HEK293 (cell line): ENCODE data around the gene BTBD9.

ENCODE experiments used
- BCL11B ChIP-seq: fragments of 450-650 bp; formaldehyde crosslinking; IDR thresholded peaks from 2 replicates; pipeline ENCODE4 v1.5.1; 2016; ENCODE audit warnings: low read depth, missing biosample characterization, missing genetic modification characterization
- HOXC10 ChIP-seq: sonication (generic); formaldehyde crosslinking; IDR thresholded peaks from 2 replicates; pipeline ENCODE4 v1.8.1; 2023; ENCODE audit warnings: mild to moderate bottlenecking, missing genetic modification reagents
- HOXD13 ChIP-seq: sonication (generic); formaldehyde crosslinking; IDR thresholded peaks from 2 replicates; pipeline ENCODE4 v1.8.0; 2022; ENCODE audit warnings: missing genetic modification reagents, borderline replicate concordance
- KLF8 ChIP-seq: fragments of 450-650 bp; formaldehyde crosslinking; IDR thresholded peaks from 2 replicates; pipeline ENCODE4 v1.5.1; 2016; ENCODE audit warnings: missing biosample characterization, missing genetic modification characterization
- MEIS1 ChIP-seq: sonication (generic); formaldehyde crosslinking; IDR thresholded peaks from 2 replicates; pipeline ENCODE4 v1.8.1; 2022; ENCODE audit warnings: missing genetic modification reagents, mild to moderate bottlenecking, borderline replicate concordance
- MZF1 ChIP-seq: fragments of 450-650 bp; formaldehyde crosslinking; IDR thresholded peaks from 2 replicates; pipeline ENCODE4 v1.5.1; 2017; ENCODE audit warnings: missing biosample characterization, missing genetic modification characterization, borderline replicate concordance
- OVOL3 ChIP-seq: fragments of 450-650 bp; formaldehyde crosslinking; IDR thresholded peaks from 2 replicates; pipeline ENCODE4 v1.5.1; 2016; ENCODE audit warnings: missing biosample characterization, missing genetic modification characterization
- SP2 ChIP-seq: fragments of 450-650 bp; formaldehyde crosslinking; IDR thresholded peaks from 2 replicates; pipeline ENCODE4 v1.5.1; 2016; ENCODE audit warnings: missing biosample characterization, missing genetic modification characterization
- YY1 ChIP-seq: fragments of 450-650 bp; formaldehyde crosslinking; IDR thresholded peaks from 2 replicates; pipeline ENCODE4 v1.5.1; 2018; ENCODE audit warnings: missing biosample characterization, missing genetic modification characterization
- YY2 ChIP-seq: fragments of 450-650 bp; formaldehyde crosslinking; IDR thresholded peaks from 2 replicates; pipeline ENCODE4 v1.5.1; 2016; ENCODE audit warnings: missing biosample characterization, missing genetic modification characterization
- ZEB2 ChIP-seq: fragments of 450-650 bp; formaldehyde crosslinking; IDR thresholded peaks from 2 replicates; pipeline ENCODE4 v1.5.1; 2016; ENCODE audit warnings: missing biosample characterization, missing genetic modification characterization
- ZFP69B ChIP-seq: fragments of 450-650 bp; formaldehyde crosslinking; IDR thresholded peaks from 2 replicates; pipeline ENCODE4 v1.5.1; 2016; ENCODE audit warnings: missing biosample characterization, missing genetic modification characterization
- ZNF112 ChIP-seq: fragments of 450-650 bp; formaldehyde crosslinking; IDR thresholded peaks from 2 replicates; pipeline ENCODE4 v1.5.0; 2017; ENCODE audit warnings: missing biosample characterization, missing genetic modification characterization
- ZNF121 ChIP-seq: fragments of 450-650 bp; formaldehyde crosslinking; IDR thresholded peaks from 2 replicates; pipeline ENCODE4 v1.5.1; 2016; ENCODE audit warnings: missing biosample characterization, missing genetic modification characterization
- ZNF2 ChIP-seq: fragments of 450-650 bp; formaldehyde crosslinking; IDR thresholded peaks from 2 replicates; pipeline ENCODE4 v1.5.1; 2016; ENCODE audit warnings: missing biosample characterization, missing genetic modification characterization
- ZNF248 ChIP-seq: fragments of 450-650 bp; formaldehyde crosslinking; IDR thresholded peaks from 2 replicates; pipeline ENCODE4 v1.5.1; 2017; ENCODE audit warnings: missing biosample characterization, missing genetic modification characterization
- ZNF335 ChIP-seq: fragments of 450-650 bp; formaldehyde crosslinking; conservative IDR thresholded peaks from 2 replicates; pipeline ENCODE4 v1.5.1; 2016; ENCODE audit warnings: missing biosample characterization, missing genetic modification characterization
- ZNF350 ChIP-seq: fragments of 450-650 bp; formaldehyde crosslinking; IDR thresholded peaks from 2 replicates; pipeline ENCODE4 v1.5.0; 2017; ENCODE audit warnings: missing biosample characterization, mild to moderate bottlenecking, missing genetic modification characterization
- ZNF354C ChIP-seq: fragments of 450-650 bp; formaldehyde crosslinking; IDR thresholded peaks from 2 replicates; pipeline ENCODE4 v1.5.1; 2016; ENCODE audit warnings: missing biosample characterization, missing genetic modification characterization, low read depth, borderline replicate concordance
- ZNF37A ChIP-seq: fragments of 450-650 bp; IDR thresholded peaks from 2 replicates; pipeline ENCODE4 v1.5.1; 2018; ENCODE audit warnings: missing biosample characterization, missing genetic modification characterization
- ZNF404 ChIP-seq: fragments of 450-650 bp; formaldehyde crosslinking; IDR thresholded peaks from 2 replicates; pipeline ENCODE4 v1.5.1; 2017; ENCODE audit warnings: missing biosample characterization, missing genetic modification characterization
- ZNF423 ChIP-seq: fragments of 450-650 bp; formaldehyde crosslinking; IDR thresholded peaks from 2 replicates; pipeline ENCODE4 v1.5.1; 2016; ENCODE audit warnings: missing biosample characterization, missing genetic modification characterization
- ZNF530 ChIP-seq: fragments of 450-650 bp; formaldehyde crosslinking; IDR thresholded peaks from 2 replicates; pipeline ENCODE4 v1.5.1; 2016; ENCODE audit warnings: low read depth, missing biosample characterization, missing genetic modification characterization
- ZNF585B ChIP-seq: fragments of 450-650 bp; formaldehyde crosslinking; IDR thresholded peaks from 2 replicates; pipeline ENCODE4 v1.5.1; 2016; ENCODE audit warnings: missing biosample characterization, missing genetic modification characterization
- ZNF596 ChIP-seq: fragments of 450-650 bp; IDR thresholded peaks from 2 replicates; pipeline ENCODE4 v1.5.0; 2018; ENCODE audit warnings: missing biosample characterization, mild to moderate bottlenecking, missing genetic modification characterization, moderate library complexity
- ZNF600 ChIP-seq: fragments of 450-650 bp; formaldehyde crosslinking; IDR thresholded peaks from 2 replicates; pipeline ENCODE4 v1.5.1; 2016; ENCODE audit warnings: missing biosample characterization, missing genetic modification characterization
- ZNF610 ChIP-seq: fragments of 450-650 bp; formaldehyde crosslinking; IDR thresholded peaks from 2 replicates; pipeline ENCODE4 v1.5.1; 2016; ENCODE audit warnings: missing biosample characterization, missing genetic modification characterization, borderline replicate concordance
- ZNF626 ChIP-seq: fragments of 450-650 bp; sonication (Bioruptor Pico); formaldehyde crosslinking; IDR thresholded peaks from 2 replicates; pipeline ENCODE4 v1.5.1; 2018; ENCODE audit warnings: missing biosample characterization, missing genetic modification characterization, inconsistent platforms
- ZNF654 ChIP-seq: fragments of 450-650 bp; formaldehyde crosslinking; IDR thresholded peaks from 2 replicates; pipeline ENCODE4 v1.5.1; 2016; ENCODE audit warnings: low read depth, missing biosample characterization, missing genetic modification characterization
- ZNF658 ChIP-seq: fragments of 450-650 bp; formaldehyde crosslinking; IDR thresholded peaks from 2 replicates; pipeline ENCODE4; 2016; ENCODE audit warnings: missing biosample characterization, missing genetic modification characterization
- ZNF664 ChIP-seq: fragments of 450-650 bp; formaldehyde crosslinking; IDR thresholded peaks from 2 replicates; pipeline ENCODE4 v1.5.1; 2016; ENCODE audit warnings: missing biosample characterization, missing genetic modification characterization
- ZNF792 ChIP-seq: fragments of 450-650 bp; formaldehyde crosslinking; IDR thresholded peaks from 2 replicates; pipeline ENCODE4 v1.5.1; 2016; ENCODE audit warnings: missing biosample characterization, missing genetic modification characterization
- ZNF843 ChIP-seq: fragments of 450-650 bp; formaldehyde crosslinking; IDR thresholded peaks from 2 replicates; pipeline ENCODE4 v1.5.1; 2016; ENCODE audit warnings: missing biosample characterization, missing genetic modification characterization
- ZXDB ChIP-seq: fragments of 450-650 bp; formaldehyde crosslinking; IDR thresholded peaks from 2 replicates; pipeline ENCODE4 v1.5.1; 2016; ENCODE audit warnings: missing biosample characterization, missing genetic modification characterization
- TF ChIP-seq, protein P1 (sequence below): fragments of 450-650 bp; IDR thresholded peaks from 2 replicates; pipeline ENCODE4 v1.5.1; 2018; ENCODE audit warnings: missing biosample characterization, missing genetic modification characterization
- TF ChIP-seq, protein P2 (sequence below): fragments of 450-650 bp; formaldehyde crosslinking; IDR thresholded peaks from 2 replicates; pipeline ENCODE4 v1.5.1; 2016; ENCODE audit warnings: missing biosample characterization, missing genetic modification characterization
- TF ChIP-seq, protein P3 (sequence below): fragments of 450-650 bp; formaldehyde crosslinking; IDR thresholded peaks from 2 replicates; pipeline ENCODE4 v1.5.1; 2017; ENCODE audit warnings: missing biosample characterization, missing genetic modification characterization
- TF ChIP-seq, protein P4 (sequence below): fragments of 450-650 bp; formaldehyde crosslinking; optimal IDR thresholded peaks from 2 replicates; pipeline ENCODE3; 2016; ENCODE audit warnings: missing biosample characterization, mild to moderate bottlenecking, missing genetic modification characterization

Gene BTBD9

DNA sequence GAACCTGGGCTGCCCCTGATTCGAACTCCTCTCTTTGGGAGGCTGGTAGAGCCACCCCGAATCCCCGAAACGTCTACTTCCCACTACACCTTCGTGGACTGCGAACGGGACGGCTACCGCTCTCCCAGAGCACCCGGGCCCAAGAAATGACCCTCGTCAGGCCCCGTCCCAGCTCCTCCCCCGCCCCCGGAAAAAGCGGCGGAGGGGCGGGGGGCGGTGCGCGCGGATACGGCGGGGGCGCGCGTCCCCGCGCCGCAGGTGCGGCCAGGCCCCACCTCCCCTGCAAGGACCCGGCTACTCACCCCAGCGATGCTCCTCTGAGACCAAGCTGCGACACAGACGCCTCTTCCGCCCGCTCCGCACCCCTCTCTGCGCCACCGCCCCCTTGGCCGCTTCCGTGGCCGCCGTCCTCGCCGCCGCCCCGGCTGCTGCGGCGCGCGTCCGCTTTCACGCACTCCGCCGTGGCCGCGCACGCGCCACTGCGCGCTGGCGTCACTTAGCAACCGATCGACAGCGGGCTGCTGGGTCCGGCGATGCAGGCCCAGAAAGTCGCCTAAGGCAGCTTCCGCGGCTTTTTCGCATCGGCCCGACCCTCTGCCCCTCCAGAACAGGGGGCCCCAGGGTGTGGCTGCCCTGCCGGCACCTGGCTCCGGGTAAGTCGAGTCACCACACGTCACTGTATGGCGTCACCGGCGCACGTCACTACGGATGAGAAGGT, at the start of gene BTBD9 (continued):
- no peak for TF ChIP-seq ZNF658 (tag by site-specific recombination)
- TF ChIP-seq YY1 (tag by site-specific recombination) = no peak; the same call in 1 of the 2 replicates
- TF ChIP-seq, protein P1, sequence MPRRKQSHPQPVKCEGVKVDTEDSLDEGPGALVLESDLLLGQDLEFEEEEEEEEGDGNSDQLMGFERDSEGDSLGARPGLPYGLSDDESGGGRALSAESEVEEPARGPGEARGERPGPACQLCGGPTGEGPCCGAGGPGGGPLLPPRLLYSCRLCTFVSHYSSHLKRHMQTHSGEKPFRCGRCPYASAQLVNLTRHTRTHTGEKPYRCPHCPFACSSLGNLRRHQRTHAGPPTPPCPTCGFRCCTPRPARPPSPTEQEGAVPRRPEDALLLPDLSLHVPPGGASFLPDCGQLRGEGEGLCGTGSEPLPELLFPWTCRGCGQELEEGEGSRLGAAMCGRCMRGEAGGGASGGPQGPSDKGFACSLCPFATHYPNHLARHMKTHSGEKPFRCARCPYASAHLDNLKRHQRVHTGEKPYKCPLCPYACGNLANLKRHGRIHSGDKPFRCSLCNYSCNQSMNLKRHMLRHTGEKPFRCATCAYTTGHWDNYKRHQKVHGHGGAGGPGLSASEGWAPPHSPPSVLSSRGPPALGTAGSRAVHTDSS = no peak
- TF ChIP-seq ZNF600 (tag by site-specific recombination) = no peak; the same call in none of the 2 replicates
- TF ChIP-seq ZNF423 (tag by site-specific recombination) = no peak
- TF ChIP-seq, protein P2, sequence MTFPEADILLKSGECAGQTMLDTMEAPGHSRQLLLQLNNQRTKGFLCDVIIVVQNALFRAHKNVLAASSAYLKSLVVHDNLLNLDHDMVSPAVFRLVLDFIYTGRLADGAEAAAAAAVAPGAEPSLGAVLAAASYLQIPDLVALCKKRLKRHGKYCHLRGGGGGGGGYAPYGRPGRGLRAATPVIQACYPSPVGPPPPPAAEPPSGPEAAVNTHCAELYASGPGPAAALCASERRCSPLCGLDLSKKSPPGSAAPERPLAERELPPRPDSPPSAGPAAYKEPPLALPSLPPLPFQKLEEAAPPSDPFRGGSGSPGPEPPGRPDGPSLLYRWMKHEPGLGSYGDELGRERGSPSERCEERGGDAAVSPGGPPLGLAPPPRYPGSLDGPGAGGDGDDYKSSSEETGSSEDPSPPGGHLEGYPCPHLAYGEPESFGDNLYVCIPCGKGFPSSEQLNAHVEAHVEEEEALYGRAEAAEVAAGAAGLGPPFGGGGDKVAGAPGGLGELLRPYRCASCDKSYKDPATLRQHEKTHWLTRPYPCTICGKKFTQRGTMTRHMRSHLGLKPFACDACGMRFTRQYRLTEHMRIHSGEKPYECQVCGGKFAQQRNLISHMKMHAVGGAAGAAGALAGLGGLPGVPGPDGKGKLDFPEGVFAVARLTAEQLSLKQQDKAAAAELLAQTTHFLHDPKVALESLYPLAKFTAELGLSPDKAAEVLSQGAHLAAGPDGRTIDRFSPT (tag by site-specific recombination) = no peak
- no peak for TF ChIP-seq ZNF121
- TF ChIP-seq ZNF654 = no peak
- TF ChIP-seq, protein P3, sequence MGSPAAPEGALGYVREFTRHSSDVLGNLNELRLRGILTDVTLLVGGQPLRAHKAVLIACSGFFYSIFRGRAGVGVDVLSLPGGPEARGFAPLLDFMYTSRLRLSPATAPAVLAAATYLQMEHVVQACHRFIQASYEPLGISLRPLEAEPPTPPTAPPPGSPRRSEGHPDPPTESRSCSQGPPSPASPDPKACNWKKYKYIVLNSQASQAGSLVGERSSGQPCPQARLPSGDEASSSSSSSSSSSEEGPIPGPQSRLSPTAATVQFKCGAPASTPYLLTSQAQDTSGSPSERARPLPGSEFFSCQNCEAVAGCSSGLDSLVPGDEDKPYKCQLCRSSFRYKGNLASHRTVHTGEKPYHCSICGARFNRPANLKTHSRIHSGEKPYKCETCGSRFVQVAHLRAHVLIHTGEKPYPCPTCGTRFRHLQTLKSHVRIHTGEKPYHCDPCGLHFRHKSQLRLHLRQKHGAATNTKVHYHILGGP = no peak
- no peak for TF ChIP-seq ZNF350 (tag by site-specific recombination)
- TF ChIP-seq KLF8 (tag by site-specific recombination) = peak; percentile 22; the same call in 1 of the 2 replicates
- no peak for TF ChIP-seq ZNF792 (tag by site-specific recombination)
- no peak for TF ChIP-seq MZF1 (tag by site-specific recombination)
- TF ChIP-seq ZNF248 (tag by site-specific recombination) = no peak
- TF ChIP-seq HOXC10 (CRISPR knock-in tag) = no peak
- no peak for TF ChIP-seq ZNF843 (tag by site-specific recombination)
- TF ChIP-seq ZEB2 (tag by site-specific recombination) = no peak
- TF ChIP-seq ZNF37A (tag by site-specific recombination) = no peak
- TF ChIP-seq ZNF2 = no peak
- TF ChIP-seq ZNF664 (tag by site-specific recombination) = no peak
- no peak for TF ChIP-seq BCL11B (tag by site-specific recombination)
- no peak for TF ChIP-seq ZNF626 (tag by site-specific recombination)
- TF ChIP-seq ZNF596 = no peak; the same call in 1 of the 2 replicates
- TF ChIP-seq OVOL3 (tag by site-specific recombination) = no peak
- no peak for TF ChIP-seq ZNF610 (tag by site-specific recombination)
- no peak for TF ChIP-seq YY2
- no peak for TF ChIP-seq ZNF404 (tag by site-specific recombination)
- no peak for TF ChIP-seq ZNF354C
- no peak for TF ChIP-seq ZNF530
- no peak for TF ChIP-seq ZNF112
- TF ChIP-seq SP2 = peak; percentile 23
- peak; percentile 97 for TF ChIP-seq ZNF335 (tag by site-specific recombination)
- peak; percentile 58 for TF ChIP-seq ZFP69B
- no peak for TF ChIP-seq ZNF585B (tag by site-specific recombination)
- TF ChIP-seq HOXD13 (CRISPR knock-in tag) = no peak
- no peak for TF ChIP-seq MEIS1 (CRISPR knock-in tag)
- peak; percentile 50 for TF ChIP-seq ZXDB (tag by site-specific recombination)
- TF ChIP-seq, protein P4, sequence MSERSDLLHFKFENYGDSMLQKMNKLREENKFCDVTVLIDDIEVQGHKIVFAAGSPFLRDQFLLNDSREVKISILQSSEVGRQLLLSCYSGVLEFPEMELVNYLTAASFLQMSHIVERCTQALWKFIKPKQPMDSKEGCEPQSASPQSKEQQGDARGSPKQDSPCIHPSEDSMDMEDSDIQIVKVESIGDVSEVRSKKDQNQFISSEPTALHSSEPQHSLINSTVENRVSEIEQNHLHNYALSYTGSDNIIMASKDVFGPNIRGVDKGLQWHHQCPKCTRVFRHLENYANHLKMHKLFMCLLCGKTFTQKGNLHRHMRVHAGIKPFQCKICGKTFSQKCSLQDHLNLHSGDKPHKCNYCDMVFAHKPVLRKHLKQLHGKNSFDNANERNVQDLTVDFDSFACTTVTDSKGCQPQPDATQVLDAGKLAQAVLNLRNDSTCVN (tag by site-specific recombination) = peak; percentile 88
